Panc1 (cell line): ENCODE data around the gene DCTD. TPM values are rescaled to one million over a fixed set of nuclear protein-coding genes. Genes with fewer than 3 reads are reported as not detected.

Experiments
- ATAC-seq: fragments of 200-7000 bp; cut with Tn5 transposase; 2 replicates; pipeline ENCODE4 v1.9.1; 2020; ENCODE audit warnings: mild to moderate bottlenecking, moderate library complexity
- BruUV-seq: library from RNA; stranded (reverse); fragments of 400-500 nt; replicated peaks from 2 replicates; lab custom pipeline; 2021; lab: Mats Ljungman, UMichigan
- CTCF ChIA-PET: fragments of 300-600 bp; sonication (Branson Sonifier 250); formaldehyde crosslinking; loops from one replicate; lab custom pipeline; 2022; ENCODE audit warnings: antibody characterized with exemption; lab: Charles Lee
- POLR2A ChIA-PET: fragments of 300-600 bp; sonication (Branson Sonifier 250); formaldehyde crosslinking; loops from one replicate; lab custom pipeline; 2022; ENCODE audit warnings: antibody characterized with exemption; lab: Charles Lee
- DNase-seq: peaks from one replicate; pipeline ENCODE4 v3.0.0-alpha.2; 2010; ENCODE audit warnings: low read depth, low spot score
- H3K27ac ChIP-seq: 2 replicates; pipeline ENCODE4 v1.5.1; 2011; ENCODE audit warnings: mild to moderate bottlenecking, low read length, inconsistent platforms
- H3K27me3 ChIP-seq: fragments of 200-500 bp; sonication (Bioruptor generic); 2 replicates; pipeline ENCODE4 v1.6.0; 2014; ENCODE audit warnings: low read length, inconsistent platforms; ENCODE audit not compliant: control insufficient read depth, insufficient read depth
- H3K36me3 ChIP-seq: fragments of 200-500 bp; sonication (Bioruptor generic); 2 replicates; pipeline ENCODE4 v1.5.1; 2014; ENCODE audit warnings: inconsistent platforms, mild to moderate bottlenecking, low read length, moderate library complexity; ENCODE audit not compliant: control insufficient read depth, insufficient read depth
- H3K4me1 ChIP-seq: 2 replicates; pipeline ENCODE4 v1.5.1; 2011; ENCODE audit warnings: inconsistent platforms, mild to moderate bottlenecking, low read length, moderate library complexity; ENCODE audit not compliant: control insufficient read depth, insufficient read depth
- H3K4me3 ChIP-seq, 2 experiments: 2 replicates each; pipeline ENCODE4 v1.5.1; 2011 to 2012; ENCODE audit warnings: low read depth in 2 of 2, low read length in 2 of 2, mild to moderate bottlenecking in 2 of 2, inconsistent platforms in 1 of 2, moderate library complexity in 1 of 2
- H3K9me3 ChIP-seq: fragments of 200-500 bp; sonication (Bioruptor generic); 2 replicates; pipeline ENCODE4 v1.5.1; 2014; ENCODE audit warnings: low read depth, mild to moderate bottlenecking, inconsistent platforms, low read length, moderate library complexity; ENCODE audit not compliant: control insufficient read depth, insufficient read depth
- POLR2AphosphoS5 ChIP-seq: IDR thresholded peaks from 2 replicates; pipeline ENCODE4 v1.6.1; 2012; ENCODE audit warnings: mild to moderate bottlenecking, low read depth, low read length, moderate library complexity
- SIN3A ChIP-seq: IDR thresholded peaks from 2 replicates; pipeline ENCODE4 v1.6.1; 2012; ENCODE audit warnings: low read depth, mild to moderate bottlenecking, low read length, moderate library complexity, borderline replicate concordance; ENCODE audit not compliant: insufficient read depth
- TCF7L2 ChIP-seq: IDR thresholded peaks from 2 replicates; pipeline ENCODE4 v1.6.1; 2011; ENCODE audit warnings: mild to moderate bottlenecking, low read depth, low read length, inconsistent platforms
- in situ Hi-C: cut with HindIII; loops from 2 replicates; pipeline ENCODE4 v1.10.0; 2016; ENCODE audit warnings: low sequenced_read_pairs, low pct_unique_long_range_greater_than_20kb
- intact Hi-C: fragments of 100-400 bp; cut with micrococcal nuclease; formaldehyde crosslinking; loops from one replicate; pipeline ENCODE4 v1.10.0; 2022; ENCODE audit not compliant: unreplicated experiment
- total RNA-seq: library from RNA; stranded (reverse); gene quantifications from one replicate; pipeline ENCODE4 v1.2.1, GENCODE V29; 2021; ENCODE audit not compliant: unreplicated experiment
- TF ChIP-seq, protein P1 (sequence below), 2 experiments: IDR thresholded peaks; 2 replicates each; pipeline ENCODE4 v1.6.1; 2011 to 2012; ENCODE audit warnings: low read depth in 2 of 2, control low read depth in 1 of 2, low read length in 1 of 2, mild to moderate bottlenecking in 1 of 2, moderate library complexity in 1 of 2; ENCODE audit not compliant: insufficient read depth in 1 of 2
- TF ChIP-seq, protein P2 (sequence below): fragments of 450-650 bp; IDR thresholded peaks from 2 replicates; pipeline ENCODE4 v1.5.1; 2017; ENCODE audit warnings: mild to moderate bottlenecking

DCTD gene
- total RNA-seq, 1 experiment from 2014 or later = 77.0 TPM

DNA sequence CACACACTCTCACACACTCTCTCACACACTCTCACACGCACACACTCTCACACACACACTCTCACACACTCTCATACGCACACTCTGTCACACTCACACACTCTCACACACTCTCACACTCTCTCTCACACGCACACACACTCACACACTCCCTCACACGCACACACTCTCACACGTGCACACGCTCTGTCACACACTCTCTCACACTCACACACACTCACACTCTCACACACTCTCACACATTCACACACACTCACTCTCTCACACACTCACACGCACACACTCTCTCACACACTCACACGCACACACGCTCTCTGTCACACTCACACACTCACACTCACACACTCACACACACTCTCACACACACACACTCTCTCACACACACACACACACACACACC lies 43.0 kb upstream of the DCTD start:
- Histone ChIP-seq H3K36me3 (no peaks in the 10 kb centered on the region), H3K4me1 (no peaks in the 10 kb centered on the region), H3K9me3 (no peaks in the 10 kb centered on the region), H3K27ac (no peak overlapping the region), H3K27me3 (no peaks in the 10 kb centered on the region), H3K4me3 (no peak overlapping the region)
- DNase-seq (no peak), ATAC-seq (no peak)
- POLR2A ChIA-PET = no interaction called here
- in situ Hi-C loops (no loop called here), intact Hi-C loops (no loop called here)
- BruUV-seq = no TSS peak
- TF ChIP-seq POLR2AphosphoS5 (no peak), TCF7L2 (no peak), SIN3A (no peak)
- TF ChIP-seq, protein P1, sequence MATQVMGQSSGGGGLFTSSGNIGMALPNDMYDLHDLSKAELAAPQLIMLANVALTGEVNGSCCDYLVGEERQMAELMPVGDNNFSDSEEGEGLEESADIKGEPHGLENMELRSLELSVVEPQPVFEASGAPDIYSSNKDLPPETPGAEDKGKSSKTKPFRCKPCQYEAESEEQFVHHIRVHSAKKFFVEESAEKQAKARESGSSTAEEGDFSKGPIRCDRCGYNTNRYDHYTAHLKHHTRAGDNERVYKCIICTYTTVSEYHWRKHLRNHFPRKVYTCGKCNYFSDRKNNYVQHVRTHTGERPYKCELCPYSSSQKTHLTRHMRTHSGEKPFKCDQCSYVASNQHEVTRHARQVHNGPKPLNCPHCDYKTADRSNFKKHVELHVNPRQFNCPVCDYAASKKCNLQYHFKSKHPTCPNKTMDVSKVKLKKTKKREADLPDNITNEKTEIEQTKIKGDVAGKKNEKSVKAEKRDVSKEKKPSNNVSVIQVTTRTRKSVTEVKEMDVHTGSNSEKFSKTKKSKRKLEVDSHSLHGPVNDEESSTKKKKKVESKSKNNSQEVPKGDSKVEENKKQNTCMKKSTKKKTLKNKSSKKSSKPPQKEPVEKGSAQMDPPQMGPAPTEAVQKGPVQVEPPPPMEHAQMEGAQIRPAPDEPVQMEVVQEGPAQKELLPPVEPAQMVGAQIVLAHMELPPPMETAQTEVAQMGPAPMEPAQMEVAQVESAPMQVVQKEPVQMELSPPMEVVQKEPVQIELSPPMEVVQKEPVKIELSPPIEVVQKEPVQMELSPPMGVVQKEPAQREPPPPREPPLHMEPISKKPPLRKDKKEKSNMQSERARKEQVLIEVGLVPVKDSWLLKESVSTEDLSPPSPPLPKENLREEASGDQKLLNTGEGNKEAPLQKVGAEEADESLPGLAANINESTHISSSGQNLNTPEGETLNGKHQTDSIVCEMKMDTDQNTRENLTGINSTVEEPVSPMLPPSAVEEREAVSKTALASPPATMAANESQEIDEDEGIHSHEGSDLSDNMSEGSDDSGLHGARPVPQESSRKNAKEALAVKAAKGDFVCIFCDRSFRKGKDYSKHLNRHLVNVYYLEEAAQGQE (IDR thresholded peaks at IDR 0.05; ENCODE audit: insufficient read depth in 1 of 2, low read depth in 2 of 2, low read length in 1 of 2) = no peak
- TF ChIP-seq, protein P2, sequence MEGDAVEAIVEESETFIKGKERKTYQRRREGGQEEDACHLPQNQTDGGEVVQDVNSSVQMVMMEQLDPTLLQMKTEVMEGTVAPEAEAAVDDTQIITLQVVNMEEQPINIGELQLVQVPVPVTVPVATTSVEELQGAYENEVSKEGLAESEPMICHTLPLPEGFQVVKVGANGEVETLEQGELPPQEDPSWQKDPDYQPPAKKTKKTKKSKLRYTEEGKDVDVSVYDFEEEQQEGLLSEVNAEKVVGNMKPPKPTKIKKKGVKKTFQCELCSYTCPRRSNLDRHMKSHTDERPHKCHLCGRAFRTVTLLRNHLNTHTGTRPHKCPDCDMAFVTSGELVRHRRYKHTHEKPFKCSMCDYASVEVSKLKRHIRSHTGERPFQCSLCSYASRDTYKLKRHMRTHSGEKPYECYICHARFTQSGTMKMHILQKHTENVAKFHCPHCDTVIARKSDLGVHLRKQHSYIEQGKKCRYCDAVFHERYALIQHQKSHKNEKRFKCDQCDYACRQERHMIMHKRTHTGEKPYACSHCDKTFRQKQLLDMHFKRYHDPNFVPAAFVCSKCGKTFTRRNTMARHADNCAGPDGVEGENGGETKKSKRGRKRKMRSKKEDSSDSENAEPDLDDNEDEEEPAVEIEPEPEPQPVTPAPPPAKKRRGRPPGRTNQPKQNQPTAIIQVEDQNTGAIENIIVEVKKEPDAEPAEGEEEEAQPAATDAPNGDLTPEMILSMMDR = no peak
- CTCF ChIA-PET = no interaction called here

DNA sequence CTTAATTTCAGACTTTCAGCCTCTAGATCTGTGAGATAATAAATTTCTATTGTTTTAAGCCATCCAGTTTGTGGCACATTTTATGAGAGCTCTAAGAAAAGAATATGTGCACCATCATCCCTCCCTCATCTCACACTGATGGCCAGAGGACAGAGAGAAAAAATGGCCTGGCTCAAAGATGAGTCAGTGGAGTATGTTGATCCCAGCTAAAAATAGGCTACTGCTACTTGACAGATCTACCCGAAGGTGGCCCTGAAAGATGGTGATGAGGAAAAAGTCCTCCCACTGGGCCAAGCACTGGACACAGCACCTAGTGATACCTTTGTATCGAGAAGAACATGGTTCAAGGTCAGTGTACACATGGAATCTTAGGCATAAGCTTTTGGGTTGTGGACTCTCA lies 38.2 kb upstream of the DCTD start:
- DNase-seq (no peak), ATAC-seq (no peak)
- H3K36me3 ChIP-seq = no peaks in the 10 kb centered on the region
- ChIA-PET POLR2A (no interaction called here), CTCF (no interaction called here)
- no peaks in the 10 kb centered on the region for H3K9me3 ChIP-seq
- H3K4me3 ChIP-seq = no peak overlapping the region
- H3K4me1 ChIP-seq = no peaks in the 10 kb centered on the region
- BruUV-seq = no TSS peak
- intact Hi-C loops (loop anchor here (10.0 kb wide), 1 partner anchor 99 kb away; no protein-coding TSS in a partner anchor), in situ Hi-C loops (no loop called here)
- no peak overlapping the region for H3K27ac ChIP-seq
- no peaks in the 10 kb centered on the region for H3K27me3 ChIP-seq
- no peak for TF ChIP-seq TCF7L2
- no peak for TF ChIP-seq POLR2AphosphoS5
- TF ChIP-seq, protein P2 = no peak
- no peak for TF ChIP-seq SIN3A
- TF ChIP-seq, protein P1 (IDR thresholded peaks at IDR 0.05; ENCODE audit: insufficient read depth in 1 of 2, low read depth in 2 of 2, low read length in 1 of 2) = no peak
